Endodermal cell (in vitro differentiated cells): ENCODE data around the gene NUP88. TPM values are rescaled to one million over a fixed set of nuclear protein-coding genes. Genes with fewer than 3 reads are reported as not detected.
"Not testable (repeated sequence)": the region's sequence is repeated elsewhere in the genome, so short reads cannot be mapped to it uniquely, and the experiment has no call there.

Experiments used
- DNase-seq: peaks from one replicate; pipeline ENCODE4 v3.0.0-alpha.2; 2017
- H3K27ac ChIP-seq: 2 replicates; pipeline ENCODE4 v1.5.1; 2013; ENCODE audit warnings: mild to moderate bottlenecking, low read depth, low read length, moderate library complexity
- H3K27me3 ChIP-seq: 2 replicates; pipeline ENCODE4 v1.6.1; 2013; ENCODE audit warnings: mild to moderate bottlenecking, low read length, moderate library complexity; ENCODE audit not compliant: insufficient read depth, control insufficient read depth, poor library complexity, severe bottlenecking
- H3K36me3 ChIP-seq: 2 replicates; pipeline ENCODE4 v1.7.0; 2013; ENCODE audit warnings: mild to moderate bottlenecking, low read length, moderate library complexity; ENCODE audit not compliant: control insufficient read depth, insufficient read depth
- H3K4me1 ChIP-seq: one replicate; pipeline ENCODE4 v1.7.0; 2013; ENCODE audit warnings: low read length; ENCODE audit not compliant: control insufficient read depth, insufficient read depth
- H3K4me3 ChIP-seq: 2 replicates; pipeline ENCODE4 v1.5.1; 2013; ENCODE audit warnings: mild to moderate bottlenecking, low read length, moderate library complexity
- H3K9ac ChIP-seq: 2 replicates; pipeline ENCODE4 v1.6.1; 2013; ENCODE audit warnings: mild to moderate bottlenecking, low read length, moderate library complexity; ENCODE audit not compliant: poor library complexity, severe bottlenecking; ENCODE audit errors: extremely low read depth
- H3K9me3 ChIP-seq: 2 replicates; pipeline ENCODE4 v1.6.1; 2013; ENCODE audit warnings: mild to moderate bottlenecking, low read length, moderate library complexity; ENCODE audit not compliant: control insufficient read depth
- H3K27ac Mint-ChIP-seq: 2 replicates; pipeline ENCODE4 v1.8.0; 2020; ENCODE audit warnings: mixed read lengths
- H3K27me3 Mint-ChIP-seq: 2 replicates; pipeline ENCODE4 v1.8.0; 2021; ENCODE audit warnings: mild to moderate bottlenecking, mixed read lengths; ENCODE audit not compliant: insufficient read depth
- H3K36me3 Mint-ChIP-seq: 2 replicates; pipeline ENCODE4 v1.8.0; 2020; ENCODE audit warnings: low read depth, mixed read lengths
- H3K4me1 Mint-ChIP-seq: 2 replicates; pipeline ENCODE4 v1.8.0; 2020; ENCODE audit warnings: mixed read lengths
- H3K4me3 Mint-ChIP-seq: 2 replicates; pipeline ENCODE4 v1.8.0; 2020; ENCODE audit warnings: mild to moderate bottlenecking, moderate library complexity, mixed read lengths
- H3K9me3 Mint-ChIP-seq: 2 replicates; pipeline ENCODE4 v1.8.0; 2020; ENCODE audit warnings: mild to moderate bottlenecking, mixed read lengths
- CTCF ChIP-seq: fragments of 200-600 bp; sonication (generic); conservative IDR thresholded peaks from 2 replicates; pipeline ENCODE4 v1.5.0; 2021; ENCODE audit warnings: antibody characterized with exemption, mild to moderate bottlenecking
- WGBS, 2 experiments: methylation state at CpG; one replicate each; pipeline versions ENCODE4 v1.1.5 to v1.1.7; 2013; ENCODE audit warnings: missing lambda C conversion rate in 2 of 2, mixed read lengths in 1 of 2; ENCODE audit not compliant: insufficient coverage in 1 of 2, insufficient read length in 1 of 2; 5-methylcytosine and 5-hydroxymethylcytosine counted together
- total RNA-seq, 2 donors: library from RNA; stranded (reverse); fragmentation: NEBNext Ultra II Directional in 1 of 2; extraction: Animal tissue kit (Norgen Biotek cat#: 25700) in 1 of 2; gene quantifications; 2 replicates in 1 of 2; 3 replicates in 1 of 2; pipeline ENCODE4 v1.2.1, GENCODE V29; 2021

The NUP88 gene
- total RNA-seq, 2 donors from 2014 or later, result 72.2 to 79.0 TPM

GRCh38 chr17:5434984-5435383 lies 15.5 kb upstream of the NUP88 start:
- no peaks in the 10 kb centered on the region for H3K4me1 ChIP-seq
- no peak overlapping the region for H3K4me3 ChIP-seq
- Mint-ChIP-seq H3K9me3 (no peaks in the 10 kb centered on the region), H3K4me3 (no peak overlapping the region), H3K27me3 (no peaks in the 10 kb centered on the region), H3K36me3 (peaks cover 67% of the 10 kb centered on the region), H3K27ac (peak overlapping the region; percentile 72), H3K4me1 (peaks cover 12% of the 10 kb centered on the region)
- no peaks in the 10 kb centered on the region for H3K27me3 ChIP-seq
- no peak for DNase-seq
- WGBS, 2 experiments, result 84 to 97% methylated on average over 2 of the region's 2 CpGs
- H3K9me3 ChIP-seq, result no peaks in the 10 kb centered on the region
- no peak for TF ChIP-seq CTCF
- no peak overlapping the region for H3K27ac ChIP-seq
- H3K9ac ChIP-seq, result no peak overlapping the region
- H3K36me3 ChIP-seq, result peaks cover 70% of the 10 kb centered on the region

- H3K9me3 ChIP-seq, result no peaks in the 10 kb centered on the region
- H3K36me3 Mint-ChIP-seq, result peaks cover 85% of the 10 kb centered on the region
- 93 to 100% methylated on average over 1 to 3 of the region's 3 CpGs for WGBS, 2 experiments
- H3K4me1 ChIP-seq, result no peaks in the 10 kb centered on the region
- DNase-seq, result no peak
- H3K4me1 Mint-ChIP-seq, result no peaks in the 10 kb centered on the region
- H3K9me3 Mint-ChIP-seq, result no peaks in the 10 kb centered on the region
- H3K4me3 Mint-ChIP-seq, result no peak overlapping the region
- H3K4me3 ChIP-seq, result no peak overlapping the region
- H3K36me3 ChIP-seq, result peaks cover 85% of the 10 kb centered on the region
- H3K27me3 ChIP-seq, result no peaks in the 10 kb centered on the region
- H3K9ac ChIP-seq, result no peak overlapping the region
- H3K27me3 Mint-ChIP-seq, result no peaks in the 10 kb centered on the region
- peak overlapping the region; percentile 53 for H3K27ac ChIP-seq
- TF ChIP-seq CTCF, result no peak
- H3K27ac Mint-ChIP-seq, result peak overlapping the region; percentile 12
Measured at GRCh38 chr17:5431949-5432556, 12.6 kb upstream of the NUP88 start.

- not testable (repeated sequence) for H3K9me3 Mint-ChIP-seq, H3K27me3 Mint-ChIP-seq, H3K9me3 ChIP-seq, H3K4me1 Mint-ChIP-seq, H3K27ac ChIP-seq, H3K4me3 Mint-ChIP-seq, H3K27me3 ChIP-seq, H3K4me3 ChIP-seq, H3K9ac ChIP-seq, H3K4me1 ChIP-seq, H3K27ac Mint-ChIP-seq
- peak; percentile 88 for DNase-seq
- peak; percentile 64 for TF ChIP-seq CTCF
- WGBS, 2 experiments, result 82 to 83% methylated on average over 5 of the region's 5 CpGs
- H3K36me3 Mint-ChIP-seq, result peaks cover 78% of the 10 kb centered on the region
- H3K36me3 ChIP-seq, result peaks cover 79% of the 10 kb centered on the region
Measured at GRCh38 chr17:5431234-5431633, 11.8 kb upstream of the NUP88 start.
